ENCODE data around the gene PAQR7.
A peak's percentile ranks its signal among the peaks of the same experiment; 100 is the strongest.

Gene PAQR7

DNA sequence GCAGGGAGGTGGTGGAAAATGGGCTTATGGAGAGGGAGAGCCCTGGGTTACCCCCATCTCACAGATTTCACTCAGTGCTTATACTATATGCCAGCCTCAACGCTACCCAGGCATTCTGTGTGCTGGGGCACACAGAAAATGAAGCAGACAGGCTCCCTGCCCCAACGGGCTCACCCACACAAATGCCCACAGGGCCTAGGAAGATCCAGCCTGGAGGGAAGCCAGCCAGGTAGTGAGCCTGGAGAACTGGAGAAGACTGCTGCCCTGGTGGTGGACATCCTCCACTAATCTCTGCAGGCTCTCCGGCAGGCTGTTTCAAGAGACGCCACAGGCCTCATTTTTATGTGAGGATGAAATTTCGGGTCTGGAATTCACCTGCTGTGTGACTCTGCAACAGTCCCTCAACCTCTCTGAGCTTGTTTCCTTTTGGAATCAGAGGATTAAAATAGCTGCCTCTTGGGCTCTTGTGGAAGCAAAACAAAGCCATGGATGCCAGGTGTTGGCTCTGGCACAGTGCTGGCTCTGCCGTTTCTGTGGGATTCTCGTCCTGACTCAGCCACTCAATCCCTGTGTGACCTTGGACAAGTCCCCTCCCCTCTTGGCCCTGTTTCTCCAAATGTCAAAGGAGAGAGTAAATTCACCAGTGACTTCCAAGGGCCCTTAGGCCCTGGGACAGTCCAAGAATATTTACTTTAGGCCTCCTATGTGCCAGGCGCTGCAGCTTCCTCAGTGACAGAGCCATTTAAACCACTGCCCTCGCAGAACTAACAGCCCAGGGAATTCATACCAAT lies 3.6 kb downstream of the PAQR7 start:
- DNase-seq = no peak

DNA sequence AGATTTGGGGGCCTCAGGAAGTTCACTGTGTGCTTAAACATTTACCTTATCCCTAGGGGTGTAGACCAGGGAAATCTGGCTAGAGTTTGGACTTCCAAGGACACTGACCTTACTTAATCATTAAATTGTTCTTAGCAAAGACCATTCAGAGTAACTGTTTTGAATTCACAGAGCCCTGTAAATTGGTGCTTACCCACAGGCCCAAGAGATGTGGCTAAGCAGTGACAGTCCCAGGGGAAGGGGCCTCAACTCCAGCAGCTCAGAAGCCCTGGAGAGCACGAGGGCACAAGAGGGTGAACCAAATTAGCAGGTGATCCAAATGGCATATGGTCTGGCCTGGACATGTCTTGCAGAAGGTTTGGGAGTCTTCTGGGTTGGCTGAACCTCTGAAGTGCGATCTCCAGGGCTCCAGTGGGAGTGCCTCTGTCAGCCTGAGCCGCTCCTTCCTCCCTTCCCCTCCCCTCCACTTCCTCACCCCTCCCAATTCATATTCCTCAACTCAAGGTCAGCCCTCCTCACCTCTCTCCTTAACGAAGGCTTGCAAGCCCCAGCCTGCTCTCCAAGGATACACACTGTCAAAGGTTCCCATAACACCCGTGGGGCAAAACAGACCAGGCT lies 4.3 kb downstream of the PAQR7 start:
- no peak for DNase-seq

DNA sequence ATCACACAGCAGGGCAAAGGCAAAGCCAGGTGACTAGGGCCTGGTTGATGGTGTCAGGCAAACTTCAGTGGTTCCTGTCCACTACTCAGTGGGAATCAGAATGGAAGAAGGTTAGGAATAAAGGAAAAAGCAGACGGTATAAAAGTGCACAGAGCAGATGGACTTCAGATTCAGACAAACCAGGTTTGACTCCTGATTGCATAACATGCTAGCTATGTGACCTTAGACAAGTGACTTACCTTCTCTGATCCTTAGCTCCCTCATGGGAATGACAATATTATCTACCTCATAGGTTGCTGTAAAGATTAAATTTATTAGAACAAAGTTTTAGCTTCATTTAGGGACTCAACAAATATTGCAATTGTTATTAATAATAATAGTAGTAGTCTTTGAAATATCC lies 4.9 kb downstream of the PAQR7 start:
- DNase-seq = no peak

DNA sequence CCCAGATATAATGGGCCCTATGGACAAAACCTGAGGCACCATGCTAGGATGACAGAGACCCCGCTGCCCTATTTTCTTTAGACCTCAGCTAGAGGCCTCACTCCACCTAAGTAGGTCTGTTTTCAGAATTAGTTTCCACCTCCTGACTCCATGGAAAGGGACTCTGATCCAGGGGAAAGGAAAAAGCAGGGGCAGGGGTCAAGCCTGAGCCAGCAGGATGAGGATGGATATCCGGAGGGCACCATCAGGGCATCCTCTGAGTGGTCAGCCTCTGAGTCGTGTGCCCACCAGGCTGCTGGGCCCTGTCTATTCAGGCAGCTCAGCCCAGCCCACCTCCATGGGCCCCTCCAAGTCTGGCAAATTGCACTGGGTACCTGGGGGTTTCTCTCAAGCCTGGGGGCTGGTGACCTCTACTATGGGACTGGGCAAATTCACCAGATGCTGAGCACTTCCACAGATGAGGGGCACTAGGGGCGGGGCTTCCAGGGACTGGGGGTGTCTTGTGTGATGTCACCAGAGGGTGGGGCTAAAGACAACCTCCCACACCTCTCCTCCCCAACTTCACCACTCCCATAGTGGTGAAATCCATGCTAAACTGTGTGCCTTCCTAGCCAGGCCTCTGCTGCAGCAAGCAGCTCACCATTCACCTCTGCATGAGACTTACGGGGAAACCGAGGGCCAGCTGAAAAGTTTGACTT lies 5.5 kb downstream of the PAQR7 start:
- DNase-seq = no peak

DNA sequence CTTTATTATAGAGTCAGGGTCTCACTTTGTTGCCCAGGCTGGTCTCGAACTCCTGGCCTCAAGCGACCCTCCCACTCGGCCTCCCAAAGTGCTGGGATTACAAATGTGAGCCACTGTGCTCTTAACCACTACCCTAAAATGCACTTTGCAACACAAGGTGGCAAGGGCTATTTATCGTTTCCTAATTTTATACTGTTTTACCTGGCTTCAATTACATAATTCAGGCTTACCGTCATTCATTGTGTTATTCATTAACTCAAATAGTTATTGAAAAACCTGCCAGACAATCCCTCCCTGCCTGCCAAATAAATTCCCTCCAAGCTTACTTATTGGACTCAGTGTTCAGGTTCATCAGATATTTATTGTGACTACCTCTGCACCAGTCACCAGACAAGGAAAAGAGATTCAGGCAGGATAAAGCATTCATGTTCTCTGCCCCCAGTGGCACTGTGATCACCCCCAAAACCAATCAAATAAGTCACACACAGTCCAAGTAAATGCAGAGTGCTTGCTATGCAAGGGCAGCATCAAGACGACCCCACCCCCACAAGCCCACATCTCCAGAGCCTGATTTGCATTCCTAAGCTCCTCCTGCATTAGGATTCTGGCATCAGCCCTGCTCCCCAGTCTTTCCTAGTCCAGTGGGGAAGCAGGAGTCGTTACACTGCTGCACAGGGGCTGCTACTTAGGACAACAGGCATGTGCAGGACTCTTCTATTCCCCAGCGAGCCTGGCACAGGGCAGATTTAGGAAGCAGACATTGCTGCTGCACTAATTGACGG lies 8.1 kb downstream of the PAQR7 start:
- no peak for DNase-seq

DNA sequence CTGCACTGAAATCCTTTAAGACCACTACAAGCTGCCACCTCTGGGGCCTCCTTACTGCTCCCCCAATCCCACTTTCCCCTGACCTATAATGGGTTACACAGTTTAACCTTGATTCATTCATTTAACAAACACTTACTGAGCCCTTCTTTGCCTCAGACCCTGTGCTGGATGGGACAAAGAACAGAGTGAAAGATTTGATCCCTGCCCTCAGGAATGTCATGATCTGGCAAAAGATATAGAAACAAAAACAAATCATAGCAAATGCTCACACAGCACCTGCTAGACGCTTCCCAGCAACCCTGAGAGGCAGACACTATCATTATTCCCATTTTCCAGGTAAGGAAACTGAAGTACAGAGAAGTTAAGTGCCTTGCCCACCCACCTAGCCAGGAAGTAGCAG lies 9.2 kb downstream of the PAQR7 start:
- no peak for DNase-seq

DNA sequence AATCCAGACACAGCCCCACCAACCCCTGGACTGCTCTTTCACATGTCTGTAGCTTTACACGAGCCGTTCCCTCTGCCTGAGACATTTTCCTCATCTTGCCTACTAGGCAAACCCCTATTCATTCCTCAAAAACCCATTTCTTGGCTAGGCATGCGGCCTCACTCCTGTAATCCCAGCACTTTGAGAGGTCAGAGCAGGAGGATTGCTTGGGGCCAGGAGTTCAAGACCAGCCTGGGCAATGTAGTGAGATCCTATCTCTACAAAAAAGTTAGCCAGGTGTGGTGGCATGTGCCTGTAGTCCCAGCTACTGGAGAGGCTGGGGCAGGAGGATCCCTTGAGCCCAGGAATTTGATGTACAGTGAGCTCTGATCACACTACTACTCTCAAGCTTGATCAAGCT lies 11.1 kb downstream of the PAQR7 start:
- no peak for DNase-seq

DNA sequence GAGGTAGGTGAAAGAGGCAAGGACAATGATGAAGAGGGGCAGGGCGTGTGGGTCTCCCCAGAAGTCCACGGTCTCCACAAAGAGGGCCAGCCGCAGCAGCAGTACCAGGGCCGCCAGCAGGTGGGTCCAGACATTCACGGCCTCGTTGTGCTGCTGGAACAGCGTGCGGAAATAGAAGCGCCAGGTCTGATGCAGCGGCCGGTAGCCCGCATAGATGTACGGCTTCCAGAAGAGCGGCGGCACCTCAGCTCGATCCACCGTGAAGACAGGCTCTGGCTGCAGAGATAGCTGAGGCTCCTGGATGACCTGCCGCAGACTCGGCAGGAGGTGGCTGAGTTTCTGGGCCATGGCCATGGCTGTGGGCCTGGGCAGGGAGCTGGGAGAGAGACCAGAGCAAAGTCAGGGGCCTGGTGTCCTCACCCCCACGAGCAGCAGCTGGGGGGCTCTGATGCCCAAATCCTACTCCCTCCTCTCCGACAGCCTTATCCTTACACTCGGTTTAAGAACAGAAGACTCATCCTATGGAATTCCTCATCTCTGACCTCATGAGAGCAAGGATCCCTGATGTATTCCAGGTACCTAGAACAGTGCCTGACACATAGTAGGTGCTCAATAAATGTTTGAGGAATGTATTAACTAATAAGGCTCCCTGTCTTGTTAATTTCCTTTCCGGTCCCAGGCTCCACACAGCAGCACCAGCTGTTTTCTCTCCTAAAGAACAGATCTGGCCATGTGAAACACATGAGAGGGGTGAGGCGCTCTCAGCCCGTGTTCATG lies 11.8 kb downstream of the PAQR7 start:
- DNase-seq = no peak

DNA sequence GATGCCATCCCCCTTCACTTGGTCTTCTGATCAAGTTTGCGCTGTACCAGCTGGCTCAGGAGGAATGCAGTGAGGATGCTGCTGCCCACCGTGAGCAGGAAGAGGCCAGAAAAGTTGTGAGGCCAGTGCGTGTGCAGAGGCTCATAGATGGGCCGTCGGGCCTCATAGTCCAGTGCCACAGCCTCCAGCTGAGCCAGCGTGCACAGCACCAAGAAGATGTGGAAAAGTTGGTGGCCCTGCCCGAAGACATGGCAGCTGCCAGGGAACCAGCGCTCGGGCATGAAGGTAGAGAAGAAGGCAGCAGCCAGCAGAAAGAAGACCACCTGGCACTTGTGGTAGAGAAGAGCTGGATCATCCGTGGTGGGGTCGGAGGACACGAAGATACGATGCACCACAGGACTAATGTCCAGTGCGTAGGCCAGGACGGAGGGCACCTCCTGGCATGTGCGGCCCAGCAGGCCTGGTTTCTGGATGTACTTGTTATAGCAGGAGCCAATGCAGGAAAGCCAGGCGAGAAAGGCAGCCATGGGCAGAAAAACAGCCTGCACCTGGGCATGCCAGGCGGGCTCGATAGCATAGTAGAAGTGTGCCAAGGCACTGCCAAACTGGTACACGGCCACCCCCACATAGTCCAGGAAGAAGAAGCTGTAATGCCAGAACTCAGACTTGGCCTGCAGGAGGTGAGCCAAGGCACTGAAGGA lies 12.6 kb downstream of the PAQR7 start:
- no peak for DNase-seq

DNA sequence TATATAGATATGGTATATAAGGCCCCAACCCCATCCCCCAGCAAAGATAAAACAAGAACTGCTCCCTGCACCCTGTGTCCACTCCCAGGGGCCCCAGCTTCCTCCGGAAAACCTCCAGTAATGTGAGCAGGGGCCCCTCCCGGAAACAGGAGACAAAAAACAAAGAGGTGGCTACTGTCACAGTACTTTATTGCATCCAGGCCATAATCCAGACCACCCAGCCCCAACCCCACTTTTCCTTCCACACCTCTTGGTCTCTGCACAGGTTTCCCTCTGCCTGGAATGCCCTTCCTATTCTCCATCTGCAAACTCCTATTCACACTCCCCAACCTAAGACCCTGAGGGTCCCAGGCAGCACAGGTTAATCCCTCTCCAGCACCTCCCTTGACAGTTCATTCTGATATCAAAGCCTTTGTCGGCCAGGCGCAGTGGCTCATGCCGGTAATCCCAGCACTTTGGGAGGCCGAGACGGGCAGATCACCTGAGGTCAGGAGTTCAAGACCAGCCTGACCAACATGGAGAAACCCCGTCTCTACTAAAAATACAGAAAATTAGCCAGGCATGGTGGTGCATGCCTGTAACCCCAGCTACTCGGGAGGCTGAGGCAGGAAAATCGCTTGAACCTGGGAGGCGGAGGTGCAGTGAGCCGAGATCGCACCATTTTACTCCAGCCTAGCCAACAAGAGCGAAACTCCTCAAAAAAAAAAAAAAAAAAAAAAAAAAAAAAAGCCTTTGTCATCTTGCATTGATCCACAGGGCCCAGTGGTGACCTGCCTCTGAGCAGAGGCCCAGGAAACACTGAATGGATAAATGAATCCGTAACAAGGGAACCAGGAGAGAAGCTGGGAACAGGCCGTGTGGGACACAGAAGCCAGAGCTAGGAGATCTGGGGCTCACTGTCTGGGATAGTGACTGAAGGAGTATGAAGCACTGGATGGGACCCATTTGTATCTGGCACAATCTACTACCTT lies 13.9 kb downstream of the PAQR7 start:
- DNase-seq = no peak

DNA sequence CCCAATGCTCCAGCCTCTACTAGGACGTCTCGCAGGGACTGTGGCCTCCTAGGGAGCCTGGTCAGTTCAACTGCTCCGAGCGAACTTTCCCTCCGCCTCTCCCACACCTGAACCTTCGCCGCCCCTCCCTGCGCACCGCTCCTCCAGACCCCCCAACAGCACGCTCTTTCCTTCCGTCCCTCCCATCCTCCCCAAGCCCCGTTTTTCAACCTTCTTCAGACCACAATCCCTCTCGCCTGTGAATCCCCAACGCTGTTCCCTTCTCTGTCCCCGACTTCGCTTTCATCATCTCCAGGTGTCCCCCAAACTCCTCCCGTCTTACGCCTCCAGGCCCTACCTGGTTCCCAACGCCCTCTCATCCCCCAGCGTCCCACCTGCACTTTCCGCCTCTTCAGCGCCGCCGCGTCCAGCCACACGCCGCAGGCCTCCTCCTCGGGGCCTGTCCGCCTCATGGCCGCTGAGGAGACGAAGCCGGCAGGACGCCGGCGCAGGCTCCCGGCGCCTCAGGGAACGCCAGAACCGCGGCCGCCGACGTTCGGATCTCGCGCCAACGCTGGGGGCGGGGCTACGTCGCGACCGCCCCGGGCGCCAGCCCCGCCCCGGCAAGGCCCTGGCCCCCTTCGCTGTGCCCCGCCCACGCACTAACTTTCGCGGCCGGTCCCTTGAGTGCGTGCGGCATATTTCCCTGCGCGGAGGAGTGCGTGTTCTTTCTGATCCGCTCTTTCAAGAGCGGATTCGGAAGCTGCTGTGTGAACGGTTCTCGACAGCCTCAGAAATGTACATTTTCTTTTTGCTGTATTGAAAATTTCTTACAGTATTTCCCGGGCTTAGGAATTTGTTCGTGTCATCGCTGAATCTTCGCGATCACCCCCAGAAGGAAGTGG lies 16.4 kb downstream of the PAQR7 start, which contains the start of gene AUNIP:
Gene AUNIP (minus strand): TSS at position 552 of the 884 bp plus-strand sequence. CDS start 100 bp downstream, at position 452.
- peak; percentile 75 for DNase-seq

DNA sequence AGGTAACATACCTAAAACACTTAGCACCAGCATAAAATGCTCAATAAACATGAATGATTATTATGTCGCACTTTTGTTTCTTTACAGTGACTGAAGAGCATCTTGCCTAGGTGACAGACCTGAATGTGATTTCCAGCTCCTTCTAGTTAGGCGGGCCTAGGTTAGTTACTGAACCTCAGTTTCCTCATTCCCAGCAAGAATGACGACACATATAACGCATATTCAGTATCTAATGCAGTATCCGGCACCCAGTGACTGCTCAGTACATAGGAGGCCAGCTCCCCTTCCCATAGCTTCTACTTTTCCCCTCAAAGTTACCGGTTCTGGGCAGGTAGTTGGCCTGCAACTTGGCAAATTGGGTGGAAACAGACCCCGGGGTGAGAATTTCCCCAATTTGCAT lies 17.0 kb downstream of the PAQR7 start:
- DNase-seq = no peak

DNA sequence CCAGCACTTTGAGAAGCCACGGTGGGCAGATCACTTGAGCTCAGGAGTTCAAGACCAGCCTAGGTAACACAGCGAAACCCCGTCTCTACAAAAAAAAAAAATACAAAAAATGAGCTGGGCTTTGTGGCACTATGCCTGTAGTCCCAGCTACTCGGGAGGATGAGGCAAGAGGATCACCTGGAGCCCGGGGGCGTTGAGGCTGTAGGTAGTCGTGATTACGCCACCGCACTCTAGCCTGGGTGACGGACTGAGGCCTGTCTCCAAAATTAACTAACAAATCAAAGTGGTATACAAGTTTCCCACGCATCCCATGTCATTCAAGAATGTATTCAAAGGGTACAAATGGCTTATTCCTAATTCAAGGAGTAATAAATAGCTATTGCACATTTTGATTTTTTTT lies 18.7 kb downstream of the PAQR7 start:
- DNase-seq = no peak

DNA sequence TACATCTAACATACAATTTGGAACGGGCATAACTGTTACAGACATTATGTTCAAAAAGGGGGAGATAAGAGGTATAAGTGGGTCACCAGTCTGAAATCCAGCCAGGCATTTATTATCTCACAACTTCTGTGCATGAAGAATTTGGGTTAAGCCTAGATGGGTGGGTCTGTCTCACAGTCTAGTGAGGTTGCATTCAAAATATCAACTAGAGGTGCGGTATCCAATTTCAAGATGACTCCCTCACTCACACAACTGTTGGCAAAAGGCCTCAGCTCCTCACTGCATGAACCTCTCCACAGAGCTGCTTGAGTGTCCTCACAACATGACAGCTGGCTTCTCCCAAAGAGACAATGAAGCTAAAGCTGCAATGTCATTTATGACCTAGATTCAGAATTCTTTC lies 21.0 kb downstream of the PAQR7 start:
- DNase-seq = no peak

DNA sequence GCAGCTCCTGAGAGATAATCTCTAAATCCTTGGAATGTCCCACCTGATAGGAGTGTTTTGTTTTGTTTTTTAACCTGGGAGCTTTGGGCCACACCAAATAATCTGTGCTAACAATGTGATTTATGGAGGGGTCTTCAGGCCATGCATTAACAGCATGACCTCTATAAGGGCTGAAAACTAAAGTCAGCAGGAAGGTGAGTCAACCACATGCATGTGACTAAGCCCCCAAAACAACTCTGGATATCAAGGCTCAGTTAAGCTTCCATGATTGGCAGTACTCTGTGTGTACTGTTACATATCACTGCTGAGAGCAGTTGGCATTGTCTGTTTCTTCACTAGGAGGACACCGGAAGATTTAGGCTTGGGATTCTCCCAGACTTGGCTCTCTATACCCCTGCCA lies 27.0 kb downstream of the PAQR7 start:
- no peak for DNase-seq

DNA sequence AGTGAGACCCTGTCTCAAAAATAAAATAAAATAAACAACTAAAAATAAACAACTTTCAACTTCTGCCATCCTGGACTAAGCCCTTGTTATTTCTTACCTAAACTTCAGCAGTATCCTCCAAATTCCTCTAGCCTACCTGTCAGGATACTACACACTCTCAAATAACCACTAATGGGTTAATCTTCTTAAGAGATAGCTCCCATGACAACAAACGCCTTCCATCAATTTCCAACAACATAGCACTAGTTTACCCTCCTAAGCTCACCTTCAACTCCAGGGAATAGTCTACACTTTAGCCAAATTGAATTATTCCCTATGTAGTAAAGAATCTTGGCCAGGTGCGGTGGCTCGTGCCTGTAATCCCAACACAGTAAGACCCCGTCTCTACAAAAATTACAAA lies 27.6 kb downstream of the PAQR7 start:
- no peak for DNase-seq

DNA sequence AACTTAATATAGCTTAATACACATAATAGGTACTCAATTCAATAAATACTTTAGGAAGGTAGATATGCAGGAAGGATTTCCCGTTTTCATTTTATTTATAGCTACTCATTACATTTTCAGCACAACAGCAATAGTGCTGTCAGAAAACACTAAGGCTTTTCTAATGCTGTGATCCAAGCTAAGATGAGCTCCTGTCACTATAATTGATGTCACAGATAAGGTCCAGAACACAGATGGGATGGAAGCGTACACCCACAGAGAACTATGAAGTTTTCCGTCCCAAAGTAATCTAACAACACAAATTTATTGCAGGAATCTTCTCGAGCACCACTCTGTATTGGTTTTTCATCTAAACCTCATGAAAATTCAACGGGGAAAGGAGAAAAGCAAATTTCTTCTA lies 29.8 kb downstream of the PAQR7 start:
- no peak for DNase-seq

DNA sequence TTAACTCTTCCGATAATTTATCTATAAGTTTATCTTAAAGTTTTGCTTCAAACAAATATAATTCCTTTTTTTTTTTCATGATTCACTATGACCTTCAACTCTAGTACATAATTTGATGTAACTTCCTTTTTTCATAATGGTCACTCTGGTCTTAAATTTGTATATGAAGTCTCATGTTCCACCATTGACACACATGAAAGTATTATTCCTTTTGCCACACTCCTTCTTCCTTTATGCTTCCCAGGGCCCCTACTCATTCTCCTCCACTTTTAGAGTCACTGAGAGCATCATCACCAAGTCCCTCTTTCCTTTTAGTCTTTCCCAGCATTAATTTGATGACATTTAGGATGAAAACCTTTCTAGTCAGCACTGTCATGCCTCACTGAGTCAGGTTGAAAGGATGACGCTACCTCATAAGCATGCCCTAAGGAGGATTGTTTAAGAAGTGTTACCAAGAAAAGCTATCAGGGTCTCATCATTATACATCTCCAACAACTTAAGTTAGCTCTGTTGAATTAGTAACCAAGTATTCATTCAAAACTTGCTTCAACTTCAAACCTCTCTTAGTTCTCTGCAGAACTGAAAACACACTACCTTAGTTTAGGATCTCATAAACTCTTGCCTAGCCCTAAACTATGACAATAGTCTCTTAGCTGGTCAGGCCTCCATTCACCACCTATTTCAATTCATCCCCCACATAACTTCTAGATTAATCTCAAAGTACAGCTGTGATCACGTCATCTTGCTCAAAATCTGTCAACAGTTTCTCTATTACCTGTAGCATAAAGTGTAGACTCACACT lies 30.8 kb downstream of the PAQR7 start:
- DNase-seq = no peak

DNA sequence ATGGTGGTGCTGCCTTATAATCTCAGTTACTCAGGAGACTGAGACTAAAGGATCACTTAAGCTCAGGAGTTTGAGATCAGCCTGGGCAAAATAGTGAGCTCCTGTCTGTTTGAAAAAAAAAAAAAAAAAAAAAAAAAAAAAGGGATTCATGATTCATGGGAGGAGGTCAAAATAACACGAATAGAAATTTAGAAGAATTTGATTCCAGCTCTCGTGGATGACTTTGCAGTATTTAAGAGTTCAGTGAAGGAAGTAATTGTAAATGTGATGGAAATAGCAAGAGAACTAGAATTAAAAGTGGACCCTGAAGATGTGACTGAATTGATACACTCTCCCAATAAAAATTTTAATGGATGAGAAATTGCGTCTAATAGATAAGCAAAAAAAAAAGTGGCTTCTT lies 32.0 kb downstream of the PAQR7 start:
- no peak for DNase-seq

Measured in NCI-H146 (cell line).